GM18498 (cell line): ENCODE data around the gene TRIOBP.

Experiments used
- ATAC-seq: cut with Tn5 transposase; IDR thresholded peaks from one replicate; pipeline ENCODE4 v1.9.1; 2021; ENCODE audit warnings: mild to moderate bottlenecking, moderate library complexity; ENCODE audit not compliant: unreplicated experiment

TRIOBP gene

GRCh38 chr22:37664249-37665101, 32.4 kb upstream of the TRIOBP start:
- no peak for ATAC-seq

DNA sequence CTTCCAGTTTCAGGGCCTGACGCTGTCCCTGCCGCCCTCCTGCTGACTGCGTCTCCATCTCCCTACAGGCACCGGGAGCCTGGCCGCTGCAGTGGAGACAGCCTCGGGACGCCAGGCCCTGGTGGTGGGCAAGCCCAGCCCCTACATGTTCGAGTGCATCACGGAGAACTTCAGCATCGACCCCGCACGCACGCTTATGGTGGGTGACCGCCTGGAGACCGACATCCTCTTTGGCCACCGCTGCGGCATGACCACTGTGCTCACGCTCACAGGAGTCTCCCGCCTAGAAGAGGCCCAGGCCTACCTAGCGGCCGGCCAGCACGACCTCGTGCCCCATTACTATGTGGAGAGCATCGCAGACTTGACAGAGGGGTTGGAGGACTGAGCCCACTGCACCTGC, 31.4 kb upstream of the TRIOBP start:
- no peak for ATAC-seq

DNA sequence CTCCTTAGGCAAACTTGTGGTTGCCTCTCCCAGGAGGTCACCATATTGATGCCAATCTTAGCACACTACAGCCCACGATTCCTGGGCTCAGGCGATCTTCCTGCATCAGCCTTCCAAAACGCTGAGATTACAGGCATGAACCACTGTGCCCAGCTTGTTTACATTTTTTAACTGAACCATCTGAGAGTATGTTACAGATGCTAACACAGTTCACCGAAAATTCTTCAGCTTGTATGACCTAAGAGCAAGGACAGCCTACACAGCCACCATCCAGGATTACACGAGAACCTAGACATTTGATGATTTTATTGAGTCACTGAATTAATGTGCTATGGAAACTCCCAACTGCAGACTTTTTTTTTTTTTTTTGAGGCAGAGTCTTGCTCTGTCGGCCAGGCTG, 27.3 kb upstream of the TRIOBP start:
- ATAC-seq: no peak

DNA sequence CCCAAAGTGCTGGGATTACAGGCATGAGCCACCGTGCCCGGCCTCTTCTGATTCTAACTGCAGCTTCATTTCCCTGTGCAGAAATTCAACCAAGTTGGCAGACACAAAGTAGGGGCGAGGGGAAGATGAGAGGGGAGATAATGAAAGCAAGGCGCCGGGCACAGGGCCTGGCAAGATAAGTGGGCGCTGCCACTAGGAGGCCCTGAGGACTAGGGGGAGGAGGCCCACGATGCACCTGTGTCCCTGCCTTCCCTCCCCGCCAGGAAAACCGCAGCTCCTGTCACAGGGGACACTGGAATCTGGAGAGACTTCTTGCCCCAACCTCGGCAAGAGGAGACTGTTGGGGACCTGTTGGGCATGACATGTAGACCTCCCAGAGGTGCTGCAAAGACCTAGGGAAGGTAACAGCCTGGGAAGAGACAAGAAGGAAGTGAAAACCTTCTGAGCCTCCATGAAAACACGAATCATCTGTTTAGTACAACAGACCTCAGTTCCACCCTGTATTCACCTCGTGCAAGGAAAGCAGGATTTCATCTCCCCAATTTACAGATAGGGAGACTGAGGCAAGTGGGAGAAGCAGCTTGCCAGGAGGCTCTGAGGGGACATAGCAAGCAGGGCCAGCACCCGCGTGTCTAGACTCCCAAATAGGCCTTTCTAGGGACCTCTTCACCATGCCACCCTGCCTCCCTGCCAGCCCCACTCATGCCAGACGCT, 24.5 kb upstream of the TRIOBP start:
- ATAC-seq: no peak

GRCh38 chr22:37672920-37673455, 23.9 kb upstream of the TRIOBP start:
- ATAC-seq: no peak

DNA sequence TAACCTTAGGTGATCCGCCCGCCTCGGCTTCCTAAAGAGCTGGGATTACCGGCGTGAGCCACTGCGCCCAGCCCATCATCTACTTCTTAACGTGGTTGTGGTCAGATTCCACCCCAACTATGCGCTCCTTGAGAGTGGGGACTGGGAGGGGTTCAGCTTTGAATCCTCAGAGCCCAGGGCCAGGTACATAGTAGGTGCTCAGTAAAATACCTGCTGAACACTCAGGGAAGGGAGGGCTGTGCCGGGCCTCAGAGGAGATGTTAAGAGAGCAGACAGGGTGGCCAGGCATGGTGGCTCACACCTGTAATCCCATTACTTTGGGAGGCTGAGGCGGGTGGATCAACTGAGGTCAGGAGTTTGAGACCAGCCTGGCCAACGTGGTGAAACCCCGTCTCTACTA, 22.6 kb upstream of the TRIOBP start:
- no peak for ATAC-seq

GRCh38 chr22:37674951-37675929, 21.6 kb upstream of the TRIOBP start, which contains the start of gene LGALS1:
TSS of gene LGALS1 (plus strand) at chr22:37675636. CDS start at chr22:37675703, 67 bp downstream.
- peak; percentile 45 for ATAC-seq

DNA sequence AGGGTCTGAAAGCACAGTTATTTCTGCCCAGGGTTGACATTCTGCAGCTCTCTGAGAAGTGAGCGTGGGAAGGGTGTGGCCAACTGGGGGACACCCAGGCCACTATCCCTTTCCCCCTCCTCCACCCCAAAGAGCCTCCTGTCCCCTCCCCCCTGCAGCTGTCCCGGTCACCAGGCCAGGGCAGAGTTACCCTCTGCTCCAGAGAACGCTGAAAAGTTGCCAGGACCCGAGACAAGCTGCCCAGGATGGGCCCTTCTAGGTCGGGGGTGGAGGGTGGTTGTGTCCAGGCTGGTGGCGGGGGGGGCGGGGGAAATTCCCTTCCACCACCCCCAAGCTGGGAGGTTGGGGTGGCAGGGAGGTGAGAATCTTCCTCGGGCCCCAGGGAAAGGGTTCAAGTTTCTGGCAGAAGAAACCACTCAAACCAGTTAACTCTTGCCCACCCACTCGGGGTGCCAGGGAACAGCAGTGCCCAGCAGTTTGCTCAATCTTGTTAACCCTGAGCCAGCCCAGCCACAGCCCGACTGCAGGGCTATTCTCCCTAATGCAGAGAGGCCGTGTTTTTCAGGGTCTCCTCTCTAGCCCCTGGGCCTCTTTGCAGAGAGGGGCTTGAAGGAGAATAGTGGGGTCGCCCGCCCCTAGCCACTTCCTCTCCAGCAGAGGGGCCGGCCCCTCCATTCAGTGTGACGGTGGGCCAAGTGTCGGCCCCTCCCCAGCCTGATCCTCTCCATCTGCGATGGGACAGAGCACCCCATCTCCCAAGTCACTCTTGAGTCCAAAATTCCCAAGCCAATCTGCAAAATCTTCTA, 20.7 kb upstream of the TRIOBP start:
- ATAC-seq: peak; percentile 1

DNA sequence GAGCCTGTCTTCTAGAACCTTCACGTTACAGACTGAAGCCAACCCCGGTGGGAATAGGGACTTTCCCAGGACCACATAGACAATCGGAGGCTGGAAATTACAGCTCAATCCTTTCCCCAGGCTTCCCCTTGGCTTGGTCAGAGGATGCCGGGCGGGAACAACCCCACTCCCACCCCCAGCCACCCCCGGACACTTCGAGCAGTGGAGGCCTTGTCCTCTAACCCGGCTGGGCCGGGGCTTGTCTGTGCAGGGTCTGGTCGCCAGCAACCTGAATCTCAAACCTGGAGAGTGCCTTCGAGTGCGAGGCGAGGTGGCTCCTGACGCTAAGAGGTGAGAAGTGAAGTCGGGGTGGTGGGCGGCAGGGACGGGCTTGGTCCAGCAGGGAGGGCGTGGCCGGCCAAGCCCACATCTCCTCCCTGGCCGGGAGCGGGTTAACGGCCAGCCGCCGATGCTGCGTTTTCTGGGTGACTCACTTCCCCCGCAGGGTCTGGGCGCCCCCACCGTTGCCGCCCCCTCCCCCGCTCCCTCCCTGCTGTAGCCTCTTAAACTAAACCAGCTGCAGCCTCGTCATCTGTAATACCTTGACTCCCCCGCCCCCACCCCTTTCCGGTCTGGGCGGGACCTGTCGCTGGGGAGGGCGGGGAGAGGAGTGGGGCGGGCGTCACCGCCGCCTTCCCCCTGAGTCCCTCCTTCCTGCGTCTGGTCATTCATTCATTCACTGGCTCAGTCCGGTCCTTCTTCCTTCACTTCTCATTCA, 19.9 kb upstream of the TRIOBP start:
- ATAC-seq: peak; percentile 53

DNA sequence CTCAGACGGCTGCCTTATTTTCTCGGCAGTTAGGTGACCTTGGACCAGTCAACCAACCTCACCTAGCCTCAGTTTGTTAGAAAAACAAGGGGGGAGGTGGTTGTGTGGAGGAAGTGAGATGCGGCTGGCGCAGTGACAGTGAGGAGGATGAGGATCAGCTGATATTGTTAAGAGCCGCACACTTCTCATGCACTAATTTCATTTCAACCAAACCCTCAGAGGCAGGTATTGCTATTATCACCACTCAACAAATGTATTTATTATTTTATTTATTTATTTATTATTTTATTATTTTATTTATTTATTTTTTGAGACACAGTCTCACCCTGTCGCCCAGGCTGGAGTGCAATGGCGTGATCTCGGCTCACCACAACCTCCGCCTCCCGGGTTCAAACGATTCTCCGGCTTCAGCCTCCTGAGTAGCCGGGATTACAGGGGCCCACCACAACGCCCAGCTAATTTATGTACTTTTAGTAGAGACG, 19.3 kb upstream of the TRIOBP start:
- no peak for ATAC-seq

- ATAC-seq: no peak
Observed at GRCh38 chr22:37678372-37678771, 18.5 kb upstream of the TRIOBP start.

GRCh38 chr22:37679670-37680069, 17.2 kb upstream of the TRIOBP start:
- ATAC-seq: no peak

- no peak for ATAC-seq
Observed at GRCh38 chr22:37680191-37680851, 16.5 kb upstream of the TRIOBP start.

DNA sequence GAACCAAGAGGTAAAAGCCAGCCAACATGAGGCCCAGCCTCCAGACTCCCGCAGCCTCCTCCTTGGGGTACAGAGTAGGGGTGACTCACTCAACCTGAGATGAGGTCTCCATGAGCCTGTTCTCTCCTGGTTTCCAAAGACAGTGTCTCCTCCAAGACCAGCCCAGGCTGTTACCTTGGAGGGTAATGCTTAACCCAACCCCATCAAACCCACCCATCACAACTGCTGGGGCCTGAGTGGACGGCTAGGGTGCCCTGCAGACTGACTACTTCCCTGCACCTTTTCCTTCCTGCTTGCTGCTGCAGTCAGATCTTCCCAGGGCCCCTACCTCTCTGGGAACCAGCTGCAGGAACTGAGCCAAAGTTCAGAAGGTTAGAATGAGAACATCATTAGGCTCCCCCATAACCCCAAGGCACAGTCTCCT, 15.8 kb upstream of the TRIOBP start:
- no peak for ATAC-seq

DNA sequence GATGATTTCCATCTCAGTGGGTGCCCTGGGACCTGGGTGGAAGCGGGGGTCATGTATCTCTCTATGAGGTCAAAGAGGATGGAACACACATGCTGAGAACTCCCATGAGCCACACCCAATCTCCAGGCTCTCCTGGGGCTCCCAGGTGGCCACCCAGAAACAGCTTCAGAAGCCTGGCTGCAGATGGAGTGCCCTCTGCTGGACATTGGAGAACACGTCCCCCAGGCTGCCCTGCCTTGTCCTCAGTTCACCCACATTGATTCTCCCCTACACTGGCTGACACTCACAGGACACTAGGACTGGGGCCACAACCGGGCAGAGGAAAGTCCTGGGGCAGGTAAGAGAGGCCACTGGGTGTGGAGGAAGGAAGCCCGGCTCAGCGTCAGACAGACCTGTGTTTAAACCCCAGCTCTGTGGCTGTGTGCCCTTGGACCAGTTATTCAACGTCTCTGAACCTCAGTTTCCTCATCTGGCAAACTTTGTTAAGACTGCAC, 15.2 kb upstream of the TRIOBP start:
- no peak for ATAC-seq

GRCh38 chr22:37684803-37685615, 11.8 kb upstream of the TRIOBP start:
- ATAC-seq: no peak
